GM12878 (cell line): ENCODE measurements around the gene CYP24A1. TPM values are rescaled to one million over a fixed set of nuclear protein-coding genes. Genes with fewer than 3 reads are reported as not detected.

Source experiments
- ATAC-seq: fragments of 200-7000 bp; cut with Tn5 transposase; 3 replicates; pipeline ENCODE4 v1.9.1; 2020; ENCODE audit warnings: mild to moderate bottlenecking, moderate library complexity
- BruUV-seq: library from RNA; stranded (reverse); fragments of 400-500 nt; replicated peaks from 2 replicates; lab custom pipeline; 2021; lab: Mats Ljungman, UMichigan
- CTCF ChIA-PET: fragments of 300-600 bp; sonication (Branson Sonifier 250); formaldehyde crosslinking; extraction: SDS; loops from one replicate; lab custom pipeline; 2021; ENCODE audit warnings: inconsistent platforms; lab: Yijun Ruan, JAX
- POLR2A ChIA-PET: fragments of 350-600 bp; formaldehyde crosslinking; extraction: SDS; loops from one replicate; lab custom pipeline; 2021; ENCODE audit warnings: inconsistent platforms; lab: Charles Lee
- RAD21 ChIA-PET: fragments of 300-600 bp; sonication (Branson Sonifier 250); formaldehyde crosslinking; loops from one replicate; lab custom pipeline; 2023; ENCODE audit warnings: antibody characterized with exemption; ENCODE audit not compliant: unreplicated experiment; lab: Charles Lee
- SMC1A ChIA-PET: fragments of 300-600 bp; sonication (Branson Sonifier 250); formaldehyde crosslinking; loops from one replicate; lab custom pipeline; 2023; ENCODE audit not compliant: unreplicated experiment, uncharacterized antibody; lab: Charles Lee
- DNase-seq: peaks from one replicate; pipeline ENCODE4 v3.0.0-alpha.2; 2011; ENCODE audit warnings: low read depth, low spot score
- FAIRE-seq: peaks from 3 replicates; lab custom pipeline; 2011; peaks lifted over from hg19 to GRCh38; lab: Jason Lieb, UNC
- H2AFZ ChIP-seq: 2 replicates; pipeline ENCODE4 v1.6.0; 2011; ENCODE audit warnings: low read depth, low read length, control low read depth; ENCODE audit not compliant: control insufficient read depth
- H3K27ac ChIP-seq: 2 replicates; pipeline ENCODE4 v1.5.1; 2011; ENCODE audit warnings: control low read depth; ENCODE audit not compliant: control insufficient read depth, insufficient read depth
- H3K27me3 ChIP-seq, 2 experiments: replicated peaks in 1 of 2; 2 replicates each; pipeline versions ENCODE4 v1.6.0 to v1.6.1; 2011; ENCODE audit warnings: low read length in 1 of 2; ENCODE audit not compliant: control insufficient read depth in 2 of 2, insufficient read depth in 2 of 2
- H3K36me3 ChIP-seq, 2 experiments: 2 replicates each; pipeline ENCODE4 v1.5.1; 2011; ENCODE audit warnings: low read length in 1 of 2; ENCODE audit not compliant: control insufficient read depth in 2 of 2, insufficient read depth in 2 of 2
- H3K4me1 ChIP-seq: 2 replicates; pipeline ENCODE4 v1.6.1; 2011; ENCODE audit warnings: mild to moderate bottlenecking, low read length, moderate library complexity, mixed read lengths; ENCODE audit not compliant: control insufficient read depth, insufficient read depth
- H3K4me2 ChIP-seq: 2 replicates; pipeline ENCODE4 v1.6.0; 2011; ENCODE audit warnings: control low read depth; ENCODE audit not compliant: control insufficient read depth, insufficient read depth
- H3K4me3 ChIP-seq: fragments of 200-600 bp; sonication (generic); 2 replicates; pipeline ENCODE4 v1.5.1; 2016
- H3K79me2 ChIP-seq: 2 replicates; pipeline ENCODE4 v1.6.0; 2011; ENCODE audit warnings: low read length; ENCODE audit not compliant: control insufficient read depth, insufficient read depth
- H3K9ac ChIP-seq: 2 replicates; pipeline ENCODE4 v1.8.0; 2011; ENCODE audit warnings: low read length, control low read depth, mixed read lengths; ENCODE audit not compliant: control insufficient read depth, insufficient read depth
- H3K9me3 ChIP-seq: replicated peaks from 3 replicates; pipeline ENCODE4 v1.5.1; 2011; ENCODE audit warnings: mild to moderate bottlenecking, low read length; ENCODE audit not compliant: control insufficient read depth, insufficient read depth
- H4K20me1 ChIP-seq: 2 replicates; pipeline ENCODE4 v1.6.0; 2011; ENCODE audit not compliant: control insufficient read depth, insufficient read depth
- BACH1 ChIP-seq: fragments of 450-650 bp; IDR thresholded peaks from 2 replicates; pipeline ENCODE4 v1.6.1; 2017; ENCODE audit warnings: mild to moderate bottlenecking, borderline replicate concordance
- CHD2 ChIP-seq: IDR thresholded peaks from 2 replicates; pipeline ENCODE4 v1.6.1; 2011; ENCODE audit warnings: low read depth, low read length, improper control_type of control experiment, borderline replicate concordance
- GATAD2B ChIP-seq: fragments of 450-650 bp; conservative IDR thresholded peaks from 2 replicates; pipeline ENCODE4 v1.6.1; 2017; ENCODE audit warnings: low read depth, mild to moderate bottlenecking, moderate library complexity
- NBN ChIP-seq: fragments of 450-650 bp; IDR thresholded peaks from 2 replicates; pipeline ENCODE4 v1.6.1; 2016
- NFXL1 ChIP-seq: fragments of 450-650 bp; IDR thresholded peaks from 2 replicates; pipeline ENCODE4 v1.6.1; 2017; ENCODE audit warnings: antibody characterized with exemption, mild to moderate bottlenecking, borderline replicate concordance
- NR2C2 ChIP-seq: IDR thresholded peaks from 2 replicates; pipeline ENCODE4 v1.6.1; 2011; ENCODE audit warnings: borderline replicate concordance, low read depth; ENCODE audit not compliant: control insufficient read depth, insufficient read length
- POLR2AphosphoS5 ChIP-seq: IDR thresholded peaks from 2 replicates; pipeline ENCODE4 v1.6.1; 2011; ENCODE audit warnings: mild to moderate bottlenecking, low read length, inconsistent platforms
- PRDM15 ChIP-seq: fragments of 450-650 bp; formaldehyde crosslinking; IDR thresholded peaks from 2 replicates; pipeline ENCODE4 v1.4.0; 2020; ENCODE audit warnings: mild to moderate bottlenecking, moderate library complexity
- ZBTB4 ChIP-seq: fragments of 450-650 bp; formaldehyde crosslinking; IDR thresholded peaks from 2 replicates; pipeline ENCODE4 v1.4.0; 2022; ENCODE audit warnings: mild to moderate bottlenecking, moderate library complexity
- WGBS: methylation state at CpG from one replicate; pipeline ENCODE4 v1.1.6; 2016; ENCODE audit warnings: low lambda C conversion rate; ENCODE audit not compliant: insufficient replicate concordance, insufficient coverage; ENCODE audit errors: missing lambda C conversion rate; 5-methylcytosine and 5-hydroxymethylcytosine counted together
- in situ Hi-C: fragments of 300-500 bp; cut with MboI; formaldehyde crosslinking; loops from 9 replicates; pipeline ENCODE4 v1.14.3; 2018; ENCODE audit warnings: mixed read lengths
- intact Hi-C: fragments of 100-400 bp; cut with micrococcal nuclease; formaldehyde crosslinking; loops from one replicate; pipeline ENCODE4 v1.14.2; 2022; ENCODE audit not compliant: unreplicated experiment
- polyA plus RNA-seq, 11 experiments: library from polyadenylated mRNA; depleted of rRNA in 4 of 11; unstranded in 6 of 11; stranded (reverse) in 5 of 11; fragments of >200 nt; fragmentation: Nextera tagmentation in 4 of 11; fragmentation: Illumina TruSeq in 1 of 11; extraction: Ambion mirVana in 4 of 11; extraction: Trizol in 1 of 11; gene quantifications; 1 replicate in 1 of 11; 2 replicates in 10 of 11; pipeline versions ENCODE4 v1.2.1 to v1.2.3, GENCODE V29; 2011 to 2016; ENCODE audit warnings: inconsistent platforms in 2 of 11, missing spikeins in 2 of 11, low read depth in 1 of 11
- total RNA-seq, 4 experiments: library from RNA; depleted of rRNA in 3 of 4; stranded (reverse); fragments of >200 nt in 3 of 4; fragmentation: Illumina TruSeq in 1 of 4; extraction: Trizol in 1 of 4; gene quantifications; 2 replicates each; pipeline versions ENCODE4 v1.2.1 to v1.2.3, GENCODE V29; 2013 to 2021

CYP24A1 gene
- total and polyA plus RNA-seq, 10 of the 15 experiments (the other 5 are each of a cell fraction or from before 2014, with no cell fraction given): 0.69 TPM; not detected in 9

- Histone ChIP-seq H4K20me1 (no peaks in the 10 kb centered on the region), H3K36me3 (no peaks in the 10 kb centered on the region), H3K79me2 (no peaks in the 10 kb centered on the region), H2AFZ (no peak overlapping the region), H3K27ac (no peak overlapping the region), H3K4me2 (no peak overlapping the region), H3K9ac (no peak overlapping the region), H3K4me3 (no peak overlapping the region), H3K4me1 (no peaks in the 10 kb centered on the region), H3K9me3 (no peaks in the 10 kb centered on the region; the same call in 2 of the 3 replicates), H3K27me3 (no peaks in the 10 kb centered on the region; a peak in 1 of 4 replicates)
- ChIA-PET RAD21 (no interaction called here), SMC1A (no interaction called here), POLR2A (no interaction called here), CTCF (interaction anchor here (1.0 to 1.2 kb wide), 2 partner anchors 34 to 61 kb away, joined by 3 to 5 read pairs; no protein-coding TSS in a partner anchor)
- TF ChIP-seq NBN (no peak), PRDM15 (no peak), GATAD2B (no peak), ZBTB4 (CRISPR knock-in tag) (no peak), NFXL1 (0 out of 2 replicates have a peak, but pooled peaks have one; percentile 1), POLR2AphosphoS5 (no peak), BACH1 (no peak), NR2C2 (no peak), CHD2 (no peak)
- WGBS: 57% methylated on average over 7 of the region's 7 CpGs
- ATAC-seq (no peak), DNase-seq (no peak), FAIRE-seq (no peak)
- intact Hi-C loops: no loop called here
- BruUV-seq: no TSS peak
- in situ Hi-C loops: no loop called here
Observed at GRCh38 chr20:54139188-54139587, 34.6 kb downstream of the CYP24A1 start.
